ENCODE data around the gene SPACA4.

DNA sequence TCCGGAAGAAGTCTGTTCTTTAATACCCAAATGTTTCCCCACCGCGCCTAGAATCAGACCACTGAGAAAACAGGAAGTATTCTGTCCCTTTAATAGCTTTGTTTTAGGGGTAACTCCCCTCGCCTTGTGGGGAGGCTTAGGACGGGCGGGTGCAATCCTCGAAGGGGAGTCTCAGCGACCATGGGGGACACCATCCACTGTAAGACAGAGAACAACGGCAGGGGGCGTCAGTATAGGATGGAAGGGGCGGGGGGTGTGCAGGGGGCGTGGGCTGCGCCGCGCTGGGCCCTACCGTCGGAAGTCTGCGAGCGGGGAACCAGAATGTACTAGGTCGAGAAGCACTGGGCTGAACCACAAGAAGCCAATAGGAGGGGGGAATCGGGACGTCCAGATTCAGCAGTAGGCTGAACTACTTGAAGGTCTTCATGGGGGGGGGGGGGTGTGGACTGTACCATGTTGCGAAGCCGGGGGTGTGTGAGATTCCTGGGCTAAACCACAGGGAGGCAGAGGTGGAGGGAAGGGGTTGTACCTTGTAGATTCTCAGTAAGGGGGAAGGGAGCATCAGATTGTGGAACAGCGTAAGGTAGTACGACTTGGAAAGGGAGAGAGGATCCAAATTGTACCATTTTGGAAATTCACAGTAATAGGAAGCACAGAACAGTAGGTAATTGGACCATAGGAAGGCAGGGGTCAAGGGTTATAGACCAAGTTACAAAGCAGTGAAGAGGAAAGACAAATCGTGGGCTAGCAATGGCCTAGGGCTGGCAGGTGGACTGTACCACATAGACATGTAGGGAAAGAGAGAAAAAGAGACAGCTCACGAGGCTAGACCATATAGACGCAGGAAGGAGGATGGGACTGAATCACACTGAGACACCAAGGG lies 31.6 kb downstream of the SPACA4 start:
- TF ChIP-seq, protein P1, sequence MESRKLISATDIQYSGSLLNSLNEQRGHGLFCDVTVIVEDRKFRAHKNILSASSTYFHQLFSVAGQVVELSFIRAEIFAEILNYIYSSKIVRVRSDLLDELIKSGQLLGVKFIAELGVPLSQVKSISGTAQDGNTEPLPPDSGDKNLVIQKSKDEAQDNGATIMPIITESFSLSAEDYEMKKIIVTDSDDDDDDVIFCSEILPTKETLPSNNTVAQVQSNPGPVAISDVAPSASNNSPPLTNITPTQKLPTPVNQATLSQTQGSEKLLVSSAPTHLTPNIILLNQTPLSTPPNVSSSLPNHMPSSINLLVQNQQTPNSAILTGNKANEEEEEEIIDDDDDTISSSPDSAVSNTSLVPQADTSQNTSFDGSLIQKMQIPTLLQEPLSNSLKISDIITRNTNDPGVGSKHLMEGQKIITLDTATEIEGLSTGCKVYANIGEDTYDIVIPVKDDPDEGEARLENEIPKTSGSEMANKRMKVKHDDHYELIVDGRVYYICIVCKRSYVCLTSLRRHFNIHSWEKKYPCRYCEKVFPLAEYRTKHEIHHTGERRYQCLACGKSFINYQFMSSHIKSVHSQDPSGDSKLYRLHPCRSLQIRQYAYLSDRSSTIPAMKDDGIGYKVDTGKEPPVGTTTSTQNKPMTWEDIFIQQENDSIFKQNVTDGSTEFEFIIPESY (IDR thresholded peaks at IDR 0.05), result no peak
- TF ChIP-seq, protein P2, sequence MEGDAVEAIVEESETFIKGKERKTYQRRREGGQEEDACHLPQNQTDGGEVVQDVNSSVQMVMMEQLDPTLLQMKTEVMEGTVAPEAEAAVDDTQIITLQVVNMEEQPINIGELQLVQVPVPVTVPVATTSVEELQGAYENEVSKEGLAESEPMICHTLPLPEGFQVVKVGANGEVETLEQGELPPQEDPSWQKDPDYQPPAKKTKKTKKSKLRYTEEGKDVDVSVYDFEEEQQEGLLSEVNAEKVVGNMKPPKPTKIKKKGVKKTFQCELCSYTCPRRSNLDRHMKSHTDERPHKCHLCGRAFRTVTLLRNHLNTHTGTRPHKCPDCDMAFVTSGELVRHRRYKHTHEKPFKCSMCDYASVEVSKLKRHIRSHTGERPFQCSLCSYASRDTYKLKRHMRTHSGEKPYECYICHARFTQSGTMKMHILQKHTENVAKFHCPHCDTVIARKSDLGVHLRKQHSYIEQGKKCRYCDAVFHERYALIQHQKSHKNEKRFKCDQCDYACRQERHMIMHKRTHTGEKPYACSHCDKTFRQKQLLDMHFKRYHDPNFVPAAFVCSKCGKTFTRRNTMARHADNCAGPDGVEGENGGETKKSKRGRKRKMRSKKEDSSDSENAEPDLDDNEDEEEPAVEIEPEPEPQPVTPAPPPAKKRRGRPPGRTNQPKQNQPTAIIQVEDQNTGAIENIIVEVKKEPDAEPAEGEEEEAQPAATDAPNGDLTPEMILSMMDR (IDR thresholded peaks at IDR 0.05; ENCODE audit: low read depth, low read length, missing input control), result peak; percentile 6
- TF ChIP-seq SP1 (IDR thresholded peaks at IDR 0.05) (no peak), YY1 (IDR thresholded peaks at IDR 0.05) (peak; percentile 25), HNF4G (IDR thresholded peaks at IDR 0.05) (no peak), RAD21 (IDR thresholded peaks at IDR 0.05) (no peak), EGR1 (IDR thresholded peaks at IDR 0.05; ENCODE audit: low read depth in 2 of 2) (no peak)
- TF ChIP-seq, protein P3, sequence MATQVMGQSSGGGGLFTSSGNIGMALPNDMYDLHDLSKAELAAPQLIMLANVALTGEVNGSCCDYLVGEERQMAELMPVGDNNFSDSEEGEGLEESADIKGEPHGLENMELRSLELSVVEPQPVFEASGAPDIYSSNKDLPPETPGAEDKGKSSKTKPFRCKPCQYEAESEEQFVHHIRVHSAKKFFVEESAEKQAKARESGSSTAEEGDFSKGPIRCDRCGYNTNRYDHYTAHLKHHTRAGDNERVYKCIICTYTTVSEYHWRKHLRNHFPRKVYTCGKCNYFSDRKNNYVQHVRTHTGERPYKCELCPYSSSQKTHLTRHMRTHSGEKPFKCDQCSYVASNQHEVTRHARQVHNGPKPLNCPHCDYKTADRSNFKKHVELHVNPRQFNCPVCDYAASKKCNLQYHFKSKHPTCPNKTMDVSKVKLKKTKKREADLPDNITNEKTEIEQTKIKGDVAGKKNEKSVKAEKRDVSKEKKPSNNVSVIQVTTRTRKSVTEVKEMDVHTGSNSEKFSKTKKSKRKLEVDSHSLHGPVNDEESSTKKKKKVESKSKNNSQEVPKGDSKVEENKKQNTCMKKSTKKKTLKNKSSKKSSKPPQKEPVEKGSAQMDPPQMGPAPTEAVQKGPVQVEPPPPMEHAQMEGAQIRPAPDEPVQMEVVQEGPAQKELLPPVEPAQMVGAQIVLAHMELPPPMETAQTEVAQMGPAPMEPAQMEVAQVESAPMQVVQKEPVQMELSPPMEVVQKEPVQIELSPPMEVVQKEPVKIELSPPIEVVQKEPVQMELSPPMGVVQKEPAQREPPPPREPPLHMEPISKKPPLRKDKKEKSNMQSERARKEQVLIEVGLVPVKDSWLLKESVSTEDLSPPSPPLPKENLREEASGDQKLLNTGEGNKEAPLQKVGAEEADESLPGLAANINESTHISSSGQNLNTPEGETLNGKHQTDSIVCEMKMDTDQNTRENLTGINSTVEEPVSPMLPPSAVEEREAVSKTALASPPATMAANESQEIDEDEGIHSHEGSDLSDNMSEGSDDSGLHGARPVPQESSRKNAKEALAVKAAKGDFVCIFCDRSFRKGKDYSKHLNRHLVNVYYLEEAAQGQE (IDR thresholded peaks at IDR 0.05), result no peak
- TF ChIP-seq, protein P4, sequence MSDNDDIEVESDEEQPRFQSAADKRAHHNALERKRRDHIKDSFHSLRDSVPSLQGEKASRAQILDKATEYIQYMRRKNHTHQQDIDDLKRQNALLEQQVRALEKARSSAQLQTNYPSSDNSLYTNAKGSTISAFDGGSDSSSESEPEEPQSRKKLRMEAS (IDR thresholded peaks at IDR 0.05), result no peak
- TF ChIP-seq, protein P5, sequence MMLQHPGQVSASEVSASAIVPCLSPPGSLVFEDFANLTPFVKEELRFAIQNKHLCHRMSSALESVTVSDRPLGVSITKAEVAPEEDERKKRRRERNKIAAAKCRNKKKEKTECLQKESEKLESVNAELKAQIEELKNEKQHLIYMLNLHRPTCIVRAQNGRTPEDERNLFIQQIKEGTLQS (IDR thresholded peaks at IDR 0.05), result no peak

Measured in liver (tissue), 3 donors.